A172 (cell line): ENCODE data around the gene GPR137B. TPM values are rescaled to one million over a fixed set of nuclear protein-coding genes. Genes with fewer than 3 reads are reported as not detected.
"Not testable (repeated sequence)": the region's sequence is repeated elsewhere in the genome, so short reads cannot be mapped to it uniquely, and the experiment has no call there.

Experiments
- DNase-seq: peaks from one replicate; pipeline ENCODE4 v3.0.0-alpha.2; 2015; ENCODE audit warnings: low spot score
- total RNA-seq: library from RNA; depleted of rRNA; stranded (reverse); fragments of >200 nt; shearing (Covaris generic); gene quantifications from 2 replicates; pipeline ENCODE4 v1.2.3, GENCODE V29; 2014

GPR137B gene
- total RNA-seq, 1 experiment from 2014 or later = 10.3 TPM

- DNase-seq = no peak
Measured at GRCh38 chr1:236143104-236143948, 987 bp downstream of the GPR137B start.

GRCh38 chr1:236144033-236144432 lies 1.7 kb downstream of the GPR137B start:
- no peak for DNase-seq

- no peak for DNase-seq
Measured at GRCh38 chr1:236144446-236145150, 2.3 kb downstream of the GPR137B start.

- DNase-seq = no peak
Measured at GRCh38 chr1:236147068-236147467, 4.7 kb downstream of the GPR137B start.

GRCh38 chr1:236147521-236148469 lies 5.5 kb downstream of the GPR137B start:
- no peak for DNase-seq

- no peak for DNase-seq
Measured at GRCh38 chr1:236148470-236148845, 6.1 kb downstream of the GPR137B start.

- DNase-seq = no peak
Measured at GRCh38 chr1:236149003-236149595, 6.8 kb downstream of the GPR137B start.

GRCh38 chr1:236149696-236150228 lies 7.4 kb downstream of the GPR137B start:
- DNase-seq = no peak

GRCh38 chr1:236150311-236150955 lies 8.1 kb downstream of the GPR137B start:
- no peak for DNase-seq

GRCh38 chr1:236150986-236151385 lies 8.6 kb downstream of the GPR137B start:
- no peak for DNase-seq

GRCh38 chr1:236151739-236152424 lies 9.5 kb downstream of the GPR137B start:
- DNase-seq = no peak

- DNase-seq = no peak
Measured at GRCh38 chr1:236154126-236154525, 11.8 kb downstream of the GPR137B start.

- DNase-seq = no peak
Measured at GRCh38 chr1:236154671-236155398, 12.5 kb downstream of the GPR137B start.

- no peak for DNase-seq
Measured at GRCh38 chr1:236155399-236155767, 13.0 kb downstream of the GPR137B start.

GRCh38 chr1:236155841-236156503 lies 13.6 kb downstream of the GPR137B start:
- no peak for DNase-seq

GRCh38 chr1:236156512-236157208 lies 14.3 kb downstream of the GPR137B start:
- DNase-seq = no peak

GRCh38 chr1:236158072-236158471 lies 15.7 kb downstream of the GPR137B start:
- not testable (repeated sequence) for DNase-seq

GRCh38 chr1:236158719-236159118 lies 16.4 kb downstream of the GPR137B start:
- no peak for DNase-seq
